ENCODE measurements around the gene EYA2.

The EYA2 gene

DNA sequence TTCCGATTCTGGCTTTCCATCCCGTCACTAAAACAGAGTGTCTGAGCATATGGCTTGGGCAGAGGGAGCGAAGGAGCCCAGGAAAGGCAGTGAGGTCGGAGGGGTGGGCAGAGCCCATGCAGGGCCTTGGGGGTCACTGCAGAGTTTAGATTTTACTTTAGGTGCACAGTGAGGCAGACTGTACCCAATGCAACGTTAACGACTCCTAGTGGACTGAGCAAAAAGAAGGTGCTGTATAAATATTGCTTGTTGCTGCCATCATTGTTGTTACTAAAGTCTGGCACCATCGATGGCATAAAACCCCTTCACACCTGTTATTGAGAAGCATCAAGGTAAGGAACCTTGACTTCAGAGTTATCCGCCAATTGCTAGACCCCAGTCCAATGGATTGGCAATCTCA lies 119.0 kb downstream of the EYA2 start:
- no peak overlapping the region for H3K4me3 ChIP-seq (ENCODE audit: low read length)

DNA sequence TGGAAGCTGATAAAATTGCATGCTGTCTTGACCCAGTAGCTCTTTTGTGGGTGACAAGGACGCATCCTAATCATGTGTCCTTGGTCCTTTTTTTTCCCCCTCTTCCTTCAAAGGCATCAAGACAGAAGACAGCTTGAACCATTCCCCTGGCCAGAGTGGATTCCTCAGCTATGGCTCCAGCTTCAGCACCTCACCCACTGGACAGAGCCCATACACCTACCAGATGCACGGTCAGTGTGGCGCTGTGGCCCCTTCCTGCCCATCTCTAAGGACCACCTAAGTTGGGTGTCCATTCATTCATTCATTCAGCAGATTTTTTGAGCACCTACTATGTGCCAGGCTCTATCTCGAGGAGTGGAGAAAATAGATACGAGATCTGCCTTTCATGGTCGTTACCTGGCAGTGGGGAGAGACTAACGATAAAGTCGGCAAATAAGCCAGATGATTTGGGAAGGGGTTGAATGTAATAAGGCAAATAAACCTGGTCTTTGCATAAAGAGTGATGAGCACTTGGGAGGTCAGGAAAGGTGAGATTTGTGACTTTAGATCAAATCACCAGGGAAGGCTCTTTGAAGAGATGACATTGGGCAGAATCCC lies 121.5 kb downstream of the EYA2 start:
- 89% methylated on average over 8 of the region's 8 CpGs for WGBS
- Histone ChIP-seq H3K9ac (ENCODE audit: low read depth, low read length) (no peak overlapping the region), H3K4me1 (ENCODE audit: insufficient read depth, low read length) (no peaks in the 10 kb centered on the region)

More for the DNA sequence above, 119.0 kb downstream of the EYA2 start:
- 89% methylated on average over 8 of the region's 8 CpGs for WGBS
- H3K9me3 ChIP-seq (ENCODE audit: insufficient read depth, low read depth, low read length) = no peaks in the 10 kb centered on the region
- no peak overlapping the region for H3K27ac ChIP-seq (ENCODE audit: low read depth, low read length)
- no peaks in the 10 kb centered on the region for H3K27me3 ChIP-seq (ENCODE audit: insufficient read depth, low read length)
- H3K4me1 ChIP-seq (ENCODE audit: insufficient read depth, low read length) = no peaks in the 10 kb centered on the region
- no peak overlapping the region for H3K9ac ChIP-seq (ENCODE audit: low read depth, low read length)
- H3K36me3 ChIP-seq (ENCODE audit: insufficient read depth, low read length) = no peaks in the 10 kb centered on the region

DNA sequence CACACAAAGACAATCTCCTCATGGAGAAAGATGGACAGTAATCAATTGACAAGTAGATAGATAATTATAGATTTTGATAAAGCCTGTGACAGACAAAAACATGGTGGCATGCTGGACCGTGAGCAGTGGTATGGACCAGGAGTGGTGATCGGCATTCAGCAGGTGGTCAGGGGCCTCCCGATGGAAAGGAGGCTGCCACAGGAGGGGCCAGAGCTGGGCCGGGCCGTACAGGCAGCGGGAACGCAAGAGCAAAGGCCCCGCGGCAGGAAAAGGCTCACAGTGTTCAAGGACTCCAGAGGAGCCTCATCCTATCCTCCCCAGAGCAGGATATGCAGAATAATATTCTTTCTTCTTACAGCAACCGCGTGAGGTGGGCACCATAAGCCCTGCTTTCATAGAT lies 123.7 kb downstream of the EYA2 start:
- Histone ChIP-seq H3K27me3 (ENCODE audit: insufficient read depth, low read length) (no peaks in the 10 kb centered on the region; the same call in 1 of the 2 replicates), H3K36me3 (ENCODE audit: insufficient read depth, low read length) (no peaks in the 10 kb centered on the region), H3K4me3 (ENCODE audit: low read length) (no peak overlapping the region), H3K9me3 (ENCODE audit: insufficient read depth, low read depth, low read length) (no peaks in the 10 kb centered on the region), H3K9ac (ENCODE audit: low read depth, low read length) (no peak overlapping the region), H3K4me1 (ENCODE audit: insufficient read depth, low read length) (no peaks in the 10 kb centered on the region), H3K27ac (ENCODE audit: low read depth, low read length) (no peak overlapping the region)
- WGBS = 90% methylated on average over 11 of the region's 11 CpGs

More for the DNA sequence above, 121.5 kb downstream of the EYA2 start:
- Histone ChIP-seq H3K9me3 (ENCODE audit: insufficient read depth, low read depth, low read length) (no peaks in the 10 kb centered on the region), H3K27ac (ENCODE audit: low read depth, low read length) (no peak overlapping the region), H3K4me3 (ENCODE audit: low read length) (no peak overlapping the region), H3K36me3 (ENCODE audit: insufficient read depth, low read length) (no peaks in the 10 kb centered on the region), H3K27me3 (ENCODE audit: insufficient read depth, low read length) (no peaks in the 10 kb centered on the region)

GRCh38 chr20:47019121-47019824 lies 124.6 kb downstream of the EYA2 start:
- Histone ChIP-seq H3K36me3 (ENCODE audit: insufficient read depth, low read length) (no peaks in the 10 kb centered on the region), H3K4me1 (ENCODE audit: insufficient read depth, low read length) (no peaks in the 10 kb centered on the region), H3K4me3 (ENCODE audit: low read length) (no peak overlapping the region), H3K27ac (ENCODE audit: low read depth, low read length) (no peak overlapping the region), H3K27me3 (ENCODE audit: insufficient read depth, low read length) (no peaks in the 10 kb centered on the region; the same call in 1 of the 2 replicates), H3K9ac (ENCODE audit: low read depth, low read length) (no peak overlapping the region), H3K9me3 (ENCODE audit: insufficient read depth, low read depth, low read length) (no peaks in the 10 kb centered on the region)
- 59% methylated on average over 7 of the region's 7 CpGs for WGBS

DNA sequence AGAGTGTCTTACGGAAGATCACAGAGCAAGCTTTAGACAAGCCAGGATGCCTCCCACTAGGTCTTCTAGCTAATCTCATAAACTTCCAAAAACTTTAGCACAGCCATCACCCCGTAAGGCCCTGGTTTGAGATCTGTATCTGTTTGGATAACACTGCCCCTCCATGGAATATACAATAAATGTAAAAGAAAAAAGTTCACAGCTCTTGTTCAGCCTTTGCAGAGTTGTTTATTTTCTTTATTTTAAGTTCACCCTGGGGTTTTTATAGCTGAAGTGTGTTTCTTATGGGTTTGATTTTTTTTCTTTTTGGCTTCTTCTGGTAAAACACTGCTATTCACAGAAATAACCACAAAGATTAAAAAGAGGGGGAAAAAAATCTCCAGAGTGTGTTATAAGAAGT lies 125.6 kb downstream of the EYA2 start:
- no peaks in the 10 kb centered on the region for H3K9me3 ChIP-seq (ENCODE audit: insufficient read depth, low read depth, low read length)
- H3K4me1 ChIP-seq (ENCODE audit: insufficient read depth, low read length) = no peaks in the 10 kb centered on the region
- H3K4me3 ChIP-seq (ENCODE audit: low read length) = no peak overlapping the region
- 87% methylated on average over 2 of the region's 2 CpGs for WGBS
- no peaks in the 10 kb centered on the region; the same call in 1 of the 2 replicates for H3K27me3 ChIP-seq (ENCODE audit: insufficient read depth, low read length)
- H3K36me3 ChIP-seq (ENCODE audit: insufficient read depth, low read length) = no peaks in the 10 kb centered on the region
- no peak overlapping the region for H3K9ac ChIP-seq (ENCODE audit: low read depth, low read length)
- H3K27ac ChIP-seq (ENCODE audit: low read depth, low read length) = no peak overlapping the region

DNA sequence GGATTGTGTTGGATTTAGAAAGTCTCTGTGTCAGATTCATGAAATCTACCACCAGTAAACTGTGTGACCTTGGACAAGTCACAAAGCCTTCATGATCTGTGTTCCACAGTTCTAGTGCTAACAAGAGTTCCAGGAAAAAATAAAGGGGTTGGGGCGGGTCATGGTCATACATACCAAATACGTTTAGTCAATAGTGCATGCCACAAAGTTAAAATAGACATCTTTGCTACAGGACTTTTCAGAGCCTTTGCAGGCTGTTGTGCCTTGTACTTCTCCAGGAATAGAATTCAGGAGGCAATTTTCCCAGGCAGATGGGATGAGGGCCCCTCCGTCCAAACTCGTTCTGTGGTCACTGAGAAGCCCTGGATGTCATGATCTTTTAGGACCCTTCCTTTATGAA lies 127.2 kb downstream of the EYA2 start:
- Histone ChIP-seq H3K9ac (ENCODE audit: low read depth, low read length) (no peak overlapping the region), H3K4me3 (ENCODE audit: low read length) (no peak overlapping the region), H3K36me3 (ENCODE audit: insufficient read depth, low read length) (no peaks in the 10 kb centered on the region), H3K27me3 (ENCODE audit: insufficient read depth, low read length) (no peaks in the 10 kb centered on the region; the same call in 1 of the 2 replicates), H3K9me3 (ENCODE audit: insufficient read depth, low read depth, low read length) (no peaks in the 10 kb centered on the region), H3K4me1 (ENCODE audit: insufficient read depth, low read length) (no peaks in the 10 kb centered on the region), H3K27ac (ENCODE audit: low read depth, low read length) (no peak overlapping the region)
- WGBS = 92% methylated on average over 4 of the region's 4 CpGs

DNA sequence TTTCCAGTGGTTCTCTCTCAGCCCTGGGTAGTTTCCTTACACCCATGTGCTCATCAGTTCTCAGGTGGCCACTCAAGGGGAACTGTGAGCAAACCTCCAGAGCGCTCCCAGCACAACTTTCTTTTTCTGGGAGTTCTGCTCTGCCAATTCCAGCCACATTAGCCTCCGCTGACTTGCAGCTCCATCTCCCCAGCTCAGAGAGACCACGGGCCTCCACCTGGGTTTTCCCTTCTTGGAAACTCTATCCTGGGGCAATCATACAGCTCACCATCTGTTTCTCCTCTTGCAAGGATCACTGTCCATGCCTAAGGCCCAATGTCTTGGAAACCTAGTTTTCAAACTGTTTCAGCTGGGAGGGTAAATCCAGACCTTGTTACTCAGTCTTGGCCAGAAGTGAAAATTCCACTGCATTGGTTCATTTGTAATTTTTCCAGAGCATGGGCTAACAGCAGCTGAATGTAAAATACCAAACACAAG lies 129.9 kb downstream of the EYA2 start:
- Histone ChIP-seq H3K27me3 (ENCODE audit: insufficient read depth, low read length) (no peaks in the 10 kb centered on the region; the same call in 1 of the 2 replicates), H3K4me3 (ENCODE audit: low read length) (no peak overlapping the region), H3K9me3 (ENCODE audit: insufficient read depth, low read depth, low read length) (0 out of 2 replicates have a peak, but pooled peaks cover 5% of the 10 kb centered on the region), H3K27ac (ENCODE audit: low read depth, low read length) (no peak overlapping the region), H3K4me1 (ENCODE audit: insufficient read depth, low read length) (no peaks in the 10 kb centered on the region), H3K9ac (ENCODE audit: low read depth, low read length) (no peak overlapping the region), H3K36me3 (ENCODE audit: insufficient read depth, low read length) (no peaks in the 10 kb centered on the region)
- WGBS = 89% methylated on average over 3 of the region's 3 CpGs

- Histone ChIP-seq H3K27me3 (ENCODE audit: insufficient read depth, low read length) (no peaks in the 10 kb centered on the region; the same call in 1 of the 2 replicates), H3K4me3 (ENCODE audit: low read length) (no peak overlapping the region), H3K9me3 (ENCODE audit: insufficient read depth, low read depth, low read length) (0 out of 2 replicates have a peak, but pooled peaks cover 5% of the 10 kb centered on the region), H3K27ac (ENCODE audit: low read depth, low read length) (no peak overlapping the region), H3K9ac (ENCODE audit: low read depth, low read length) (no peak overlapping the region), H3K36me3 (ENCODE audit: insufficient read depth, low read length) (no peaks in the 10 kb centered on the region), H3K4me1 (ENCODE audit: insufficient read depth, low read length) (peaks cover 8% of the 10 kb centered on the region; the same call in 1 of the 2 replicates)
- 92% methylated on average over 4 of the region's 4 CpGs for WGBS
These were observed 132.4 kb downstream of the EYA2 start for GRCh38 chr20:47027042-47027441.

- Histone ChIP-seq H3K9ac (ENCODE audit: low read depth, low read length) (no peak overlapping the region), H3K27me3 (ENCODE audit: insufficient read depth, low read length) (no peaks in the 10 kb centered on the region), H3K27ac (ENCODE audit: low read depth, low read length) (no peak overlapping the region), H3K4me3 (ENCODE audit: low read length) (no peak overlapping the region), H3K36me3 (ENCODE audit: insufficient read depth, low read length) (no peaks in the 10 kb centered on the region), H3K4me1 (ENCODE audit: insufficient read depth, low read length) (peaks cover 9% of the 10 kb centered on the region; the same call in 1 of the 2 replicates), H3K9me3 (ENCODE audit: insufficient read depth, low read depth, low read length) (0 out of 2 replicates have a peak, but pooled peaks cover 5% of the 10 kb centered on the region)
- whole genome bisulfite sequencing = 82% methylated on average over 2 of the region's 3 CpGs
These were observed 132.8 kb downstream of the EYA2 start for GRCh38 chr20:47027456-47027855.

GRCh38 chr20:47028487-47028886 lies 133.8 kb downstream of the EYA2 start:
- Histone ChIP-seq H3K4me3 (ENCODE audit: low read length) (no peak overlapping the region), H3K36me3 (ENCODE audit: insufficient read depth, low read length) (no peaks in the 10 kb centered on the region), H3K9ac (ENCODE audit: low read depth, low read length) (no peak overlapping the region), H3K27me3 (ENCODE audit: insufficient read depth, low read length) (no peaks in the 10 kb centered on the region), H3K27ac (ENCODE audit: low read depth, low read length) (no peak overlapping the region), H3K4me1 (ENCODE audit: insufficient read depth, low read length) (peaks cover 9% of the 10 kb centered on the region; the same call in 1 of the 2 replicates), H3K9me3 (ENCODE audit: insufficient read depth, low read depth, low read length) (0 out of 2 replicates have a peak, but pooled peaks cover 5% of the 10 kb centered on the region)
- WGBS = 97% methylated on average over 1 of the region's 2 CpGs

GRCh38 chr20:47029845-47030244 lies 135.2 kb downstream of the EYA2 start:
- Histone ChIP-seq H3K27ac (ENCODE audit: low read depth, low read length) (no peak overlapping the region), H3K36me3 (ENCODE audit: insufficient read depth, low read length) (no peaks in the 10 kb centered on the region)

More at GRCh38 chr20:47029845-47030244, 135.2 kb downstream of the EYA2 start:
- Histone ChIP-seq H3K9me3 (ENCODE audit: insufficient read depth, low read depth, low read length) (0 out of 2 replicates have a peak, but pooled peaks cover 5% of the 10 kb centered on the region), H3K4me3 (ENCODE audit: low read length) (no peak overlapping the region), H3K9ac (ENCODE audit: low read depth, low read length) (no peak overlapping the region), H3K4me1 (ENCODE audit: insufficient read depth, low read length) (peaks cover 9% of the 10 kb centered on the region; the same call in 1 of the 2 replicates), H3K27me3 (ENCODE audit: insufficient read depth, low read length) (no peaks in the 10 kb centered on the region)
- WGBS = 97% methylated on average over 3 of the region's 3 CpGs

All from HUES64 (cell line).